ENCODE measurements around the gene STAU1. TPM values are rescaled to one million over a fixed set of nuclear protein-coding genes. Genes with fewer than 3 reads are reported as not detected.
"Not testable (repeated sequence)": the region's sequence is repeated elsewhere in the genome, so short reads cannot be mapped to it uniquely, and the experiment has no call there.

Gene STAU1
- total RNA-seq, 2 experiments from 2014 or later: 50.6 to 54.4 TPM

- Mint-ChIP-seq H3K36me3 (ENCODE audit: low read depth) (peaks cover 26% of the 10 kb centered on the region), H3K4me3 (peak overlapping the region; percentile 94), H3K27me3 (ENCODE audit: low read depth) (no peaks in the 10 kb centered on the region), H3K4me1 (ENCODE audit: low read depth) (peaks cover 25% of the 10 kb centered on the region), H3K9me3 (no peaks in the 10 kb centered on the region), H3K27ac (peak overlapping the region; percentile 95)
- CTCF ChIA-PET: interaction anchor here (0.6 to 7.1 kb wide), 3 partner anchors 89 to 116 kb away, joined by 3 to 114 read pairs (median 3); no protein-coding TSS in a partner anchor
- no peak for DNase-seq
- intact Hi-C loops (cut with micrococcal nuclease): loop anchor here (1.0 kb wide), 3 partner anchors 32 to 174 kb away; partner anchors contain the start of genes CSE1L and STAU1
Measured at GRCh38 chr20:49219924-49220831, 32.0 kb upstream of the STAU1 start.

- Mint-ChIP-seq H3K9me3 (no peaks in the 10 kb centered on the region), H3K27me3 (ENCODE audit: low read depth) (no peaks in the 10 kb centered on the region), H3K4me1 (ENCODE audit: low read depth) (peaks cover 25% of the 10 kb centered on the region), H3K4me3 (peak within 1 kb of the TSS; percentile 94), H3K27ac (peak within 1 kb of the TSS; percentile 95), H3K36me3 (ENCODE audit: low read depth) (peaks cover 20% of the 10 kb centered on the region)
- intact Hi-C loops (cut with micrococcal nuclease): loop anchor here (1.0 kb wide), 3 partner anchors 31 to 173 kb away; partner anchors contain the start of genes CSE1L and STAU1
- DNase-seq: peak; percentile 98
- CTCF ChIA-PET: interaction anchor here (0.6 to 7.1 kb wide), 5 partner anchors 17 to 115 kb away, joined by 3 to 114 read pairs (median 4); no protein-coding TSS in a partner anchor
Measured at GRCh38 chr20:49219091-49219923, 31.2 kb upstream of the STAU1 start, which contains the start of gene DDX27. DDX27 (plus strand) TSS chr20:49219416; CDS start chr20:49219449, 33 bp downstream.

- H3K9me3 Mint-ChIP-seq; H3K27me3 Mint-ChIP-seq (ENCODE audit: low read depth): not testable (repeated sequence)
- peaks cover 17% of the 10 kb centered on the region for H3K36me3 Mint-ChIP-seq (ENCODE audit: low read depth)
- intact Hi-C loops (cut with micrococcal nuclease): loop anchor here (1.0 kb wide), 3 partner anchors 30 to 172 kb away; partner anchors contain the start of genes CSE1L and STAU1
- peak overlapping the region; percentile 94 for H3K4me3 Mint-ChIP-seq
- H3K4me1 Mint-ChIP-seq (ENCODE audit: low read depth): peaks cover 25% of the 10 kb centered on the region
- CTCF ChIA-PET: interaction anchor here (0.7 to 7.1 kb wide), 4 partner anchors 17 to 87 kb away, joined by 3 to 114 read pairs (median 20); no protein-coding TSS in a partner anchor
- H3K27ac Mint-ChIP-seq: peak overlapping the region; percentile 95
- DNase-seq: peak; percentile 14
Measured at GRCh38 chr20:49218739-49219090, 30.6 kb upstream of the STAU1 start.

- H3K36me3 Mint-ChIP-seq (ENCODE audit: low read depth): peaks cover 10% of the 10 kb centered on the region
- H3K27me3 Mint-ChIP-seq (ENCODE audit: low read depth): no peaks in the 10 kb centered on the region
- peak overlapping the region; percentile 66 for H3K27ac Mint-ChIP-seq
- peak overlapping the region; percentile 39 for H3K4me3 Mint-ChIP-seq
- DNase-seq: peak; percentile 99
- intact Hi-C loops (cut with micrococcal nuclease): loop anchor here (1.0 to 2.0 kb wide), 4 partner anchors 56 to 230 kb away; no protein-coding TSS in a partner anchor
- CTCF ChIA-PET: interaction anchor here (0.6 to 7.1 kb wide), 42 partner anchors 11 to 351 kb away, joined by 3 to 114 read pairs (median 4); partner anchors contain the start of gene CSE1L
- no peaks in the 10 kb centered on the region for H3K9me3 Mint-ChIP-seq
- peaks cover 25% of the 10 kb centered on the region for H3K4me1 Mint-ChIP-seq (ENCODE audit: low read depth)
Measured at GRCh38 chr20:49216991-49217578, 29.0 kb upstream of the STAU1 start.

GRCh38 chr20:49215232-49215631 lies 27.1 kb upstream of the STAU1 start:
- Mint-ChIP-seq H3K36me3 (ENCODE audit: low read depth) (no peaks in the 10 kb centered on the region), H3K4me1 (ENCODE audit: low read depth) (peaks cover 15% of the 10 kb centered on the region), H3K27me3 (ENCODE audit: low read depth) (no peaks in the 10 kb centered on the region), H3K27ac (no peak overlapping the region), H3K4me3 (no peak overlapping the region), H3K9me3 (peaks cover 3% of the 10 kb centered on the region)
- intact Hi-C loops (cut with micrococcal nuclease): no loop called here
- no peak for DNase-seq
- CTCF ChIA-PET: interaction anchor here (0.6 to 7.1 kb wide), 5 partner anchors 18 to 88 kb away, joined by 3 to 114 read pairs (median 3); no protein-coding TSS in a partner anchor

GRCh38 chr20:49214571-49214970 lies 26.4 kb upstream of the STAU1 start:
- intact Hi-C loops (cut with micrococcal nuclease): no loop called here
- no peak for DNase-seq
- no peaks in the 10 kb centered on the region for H3K27me3 Mint-ChIP-seq (ENCODE audit: low read depth)

GRCh38 chr20:49210757-49211110 lies 22.6 kb upstream of the STAU1 start:
- H3K27ac Mint-ChIP-seq: no peak overlapping the region
- H3K27me3 Mint-ChIP-seq (ENCODE audit: low read depth): no peaks in the 10 kb centered on the region
- no peaks in the 10 kb centered on the region for H3K36me3 Mint-ChIP-seq (ENCODE audit: low read depth)
- peaks cover 5% of the 10 kb centered on the region for H3K9me3 Mint-ChIP-seq
- intact Hi-C loops (cut with micrococcal nuclease): no loop called here
- CTCF ChIA-PET: interaction anchor here (1.4 kb wide), 1 partner anchor 78 kb away, joined by 5 read pairs; no protein-coding TSS in a partner anchor
- no peak overlapping the region for H3K4me3 Mint-ChIP-seq
- H3K4me1 Mint-ChIP-seq (ENCODE audit: low read depth): no peaks in the 10 kb centered on the region
- DNase-seq: no peak

More at GRCh38 chr20:49214571-49214970, 26.4 kb upstream of the STAU1 start:
- H3K4me3 Mint-ChIP-seq: no peak overlapping the region
- H3K9me3 Mint-ChIP-seq: peaks cover 5% of the 10 kb centered on the region
- peaks cover 8% of the 10 kb centered on the region for H3K4me1 Mint-ChIP-seq (ENCODE audit: low read depth)
- CTCF ChIA-PET: interaction anchor here (0.6 to 7.1 kb wide), 6 partner anchors 18 to 100 kb away, joined by 3 to 114 read pairs (median 4); no protein-coding TSS in a partner anchor
- H3K27ac Mint-ChIP-seq: no peak overlapping the region
- no peaks in the 10 kb centered on the region for H3K36me3 Mint-ChIP-seq (ENCODE audit: low read depth)

GRCh38 chr20:49210101-49210756 lies 22.1 kb upstream of the STAU1 start:
- Mint-ChIP-seq H3K4me3 (no peak overlapping the region), H3K4me1 (ENCODE audit: low read depth) (no peaks in the 10 kb centered on the region), H3K27ac (no peak overlapping the region), H3K9me3 (peaks cover 5% of the 10 kb centered on the region), H3K27me3 (ENCODE audit: low read depth) (no peaks in the 10 kb centered on the region), H3K36me3 (ENCODE audit: low read depth) (no peaks in the 10 kb centered on the region)
- intact Hi-C loops (cut with micrococcal nuclease): no loop called here
- CTCF ChIA-PET: interaction anchor here (1.4 kb wide), 1 partner anchor 78 kb away, joined by 5 read pairs; no protein-coding TSS in a partner anchor
- DNase-seq: no peak

- CTCF ChIA-PET: interaction anchor here (0.5 to 3.4 kb wide), 5 partner anchors 10 to 74 kb away, joined by 3 to 19 read pairs (median 4); no protein-coding TSS in a partner anchor
- Mint-ChIP-seq H3K9me3 (peaks cover 5% of the 10 kb centered on the region), H3K27me3 (ENCODE audit: low read depth) (no peaks in the 10 kb centered on the region), H3K4me3 (no peak overlapping the region), H3K27ac (no peak overlapping the region), H3K36me3 (ENCODE audit: low read depth) (no peaks in the 10 kb centered on the region), H3K4me1 (ENCODE audit: low read depth) (no peaks in the 10 kb centered on the region)
- intact Hi-C loops (cut with micrococcal nuclease): loop anchor here (1.0 kb wide), 1 partner anchor 74 kb away; no protein-coding TSS in a partner anchor
- peak; percentile 52 for DNase-seq
Measured at GRCh38 chr20:49207076-49207475, 18.9 kb upstream of the STAU1 start.

GRCh38 chr20:49203746-49204145 lies 15.6 kb upstream of the STAU1 start:
- intact Hi-C loops (cut with micrococcal nuclease): no loop called here

GRCh38 chr20:49203011-49203410 lies 14.9 kb upstream of the STAU1 start:
- CTCF ChIA-PET: interaction anchor here (1.0 kb wide), 1 partner anchor 70 kb away, joined by 3 read pairs; no protein-coding TSS in a partner anchor
- Mint-ChIP-seq H3K27me3 (ENCODE audit: low read depth) (no peaks in the 10 kb centered on the region), H3K36me3 (ENCODE audit: low read depth) (no peaks in the 10 kb centered on the region), H3K9me3 (no peaks in the 10 kb centered on the region), H3K4me3 (no peak overlapping the region), H3K27ac (no peak overlapping the region), H3K4me1 (ENCODE audit: low read depth) (no peaks in the 10 kb centered on the region)
- DNase-seq: no peak
- intact Hi-C loops (cut with micrococcal nuclease): no loop called here

More at GRCh38 chr20:49203746-49204145, 15.6 kb upstream of the STAU1 start:
- H3K9me3 Mint-ChIP-seq: no peaks in the 10 kb centered on the region
- CTCF ChIA-PET: interaction anchor here (1.0 kb wide), 1 partner anchor 71 kb away, joined by 3 read pairs; no protein-coding TSS in a partner anchor
- H3K27ac Mint-ChIP-seq: no peak overlapping the region
- no peak overlapping the region for H3K4me3 Mint-ChIP-seq
- no peaks in the 10 kb centered on the region for H3K27me3 Mint-ChIP-seq (ENCODE audit: low read depth)
- H3K36me3 Mint-ChIP-seq (ENCODE audit: low read depth): no peaks in the 10 kb centered on the region
- no peaks in the 10 kb centered on the region for H3K4me1 Mint-ChIP-seq (ENCODE audit: low read depth)
- no peak for DNase-seq

Data from activated naive CD4-positive, alpha-beta T cell treated with anti-CD3 and anti-CD28 coated beads for 36 hours (primary cell).